Mucosa of rectum (tissue), 2 donors: Measurements from ENCODE around the gene C1orf167.

ENCODE experiments used
- H3K27ac ChIP-seq, 2 donors: one replicate each; pipeline ENCODE4 v1.7.0; 2013; ENCODE audit warnings: inconsistent platforms in 2 of 2, low read depth in 2 of 2, low read length in 2 of 2
- H3K27me3 ChIP-seq, 2 donors: one replicate each; pipeline ENCODE4 v1.7.0; 2013; ENCODE audit warnings: low read length in 2 of 2; ENCODE audit not compliant: control insufficient read depth in 2 of 2, insufficient read depth in 2 of 2
- H3K36me3 ChIP-seq, 2 donors: one replicate each; pipeline ENCODE4 v1.7.0; 2013; ENCODE audit warnings: low read length in 2 of 2; ENCODE audit not compliant: control insufficient read depth in 2 of 2, insufficient read depth in 2 of 2
- H3K4me1 ChIP-seq, 2 donors: one replicate each; pipeline ENCODE4 v1.7.0; 2013; ENCODE audit warnings: low read length in 2 of 2, mild to moderate bottlenecking in 1 of 2; ENCODE audit not compliant: control insufficient read depth in 2 of 2, insufficient read depth in 2 of 2
- H3K4me3 ChIP-seq, 2 donors: one replicate each; pipeline ENCODE4 v1.7.0; 2013; ENCODE audit warnings: low read length in 2 of 2
- H3K9ac ChIP-seq, 2 donors: one replicate each; pipeline ENCODE4 v1.7.0; 2013; ENCODE audit warnings: low read length in 2 of 2, low read depth in 1 of 2, mild to moderate bottlenecking in 1 of 2
- H3K9me3 ChIP-seq, 2 donors: one replicate each; pipeline ENCODE4 v1.7.0; 2013; ENCODE audit warnings: low read length in 2 of 2; ENCODE audit not compliant: control insufficient read depth in 2 of 2
- donor health status: healthy.
- donor health status: Normal muscosa, but diverticular disease.

The C1orf167 gene

GRCh38 chr1:11764519-11764918 lies 2.5 kb downstream of the C1orf167 start:
- H3K4me1 ChIP-seq: no peaks in the 10 kb centered on the region
- no peak overlapping the region for H3K4me3 ChIP-seq
- no peak overlapping the region for H3K27ac ChIP-seq
- no peak overlapping the region for H3K9ac ChIP-seq
- H3K36me3 ChIP-seq: no peaks in the 10 kb centered on the region
- H3K9me3 ChIP-seq: no peaks in the 10 kb centered on the region
- peaks cover 0 to 3% of the 10 kb centered on the region in 2 donors for H3K27me3 ChIP-seq

- H3K36me3 ChIP-seq: no peaks in the 10 kb centered on the region
- no peaks in the 10 kb centered on the region for H3K4me1 ChIP-seq
- peaks cover 0 to 3% of the 10 kb centered on the region in 2 donors for H3K27me3 ChIP-seq
- H3K4me3 ChIP-seq: no peak overlapping the region
- no peak overlapping the region for H3K27ac ChIP-seq
- H3K9me3 ChIP-seq: no peaks in the 10 kb centered on the region
- no peak overlapping the region for H3K9ac ChIP-seq
These were observed 3.9 kb downstream of the C1orf167 start for GRCh38 chr1:11765661-11766428.

DNA sequence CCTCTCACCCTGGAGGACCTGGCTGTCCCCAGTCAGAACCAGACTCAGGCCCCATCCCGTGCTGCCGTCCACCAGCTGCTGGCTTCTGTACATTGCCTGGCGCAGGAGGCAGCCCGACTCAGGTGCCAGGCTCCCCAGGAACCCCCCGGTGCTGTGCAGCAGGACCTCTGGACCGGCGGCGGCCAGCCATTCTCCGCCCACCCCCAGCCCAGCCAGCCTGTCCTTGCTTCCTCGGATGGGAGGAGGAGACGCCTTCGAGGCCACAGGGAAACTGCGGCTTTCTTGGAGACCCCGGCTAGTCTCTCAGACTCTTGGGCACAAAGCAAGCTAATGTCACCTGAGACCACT lies 4.4 kb downstream of the C1orf167 start:
- Histone ChIP-seq H3K27me3 (peaks cover 0 to 3% of the 10 kb centered on the region in 2 donors), H3K4me1 (no peaks in the 10 kb centered on the region), H3K9me3 (no peaks in the 10 kb centered on the region), H3K27ac (no peak overlapping the region), H3K4me3 (no peak overlapping the region), H3K9ac (no peak overlapping the region), H3K36me3 (no peaks in the 10 kb centered on the region)

DNA sequence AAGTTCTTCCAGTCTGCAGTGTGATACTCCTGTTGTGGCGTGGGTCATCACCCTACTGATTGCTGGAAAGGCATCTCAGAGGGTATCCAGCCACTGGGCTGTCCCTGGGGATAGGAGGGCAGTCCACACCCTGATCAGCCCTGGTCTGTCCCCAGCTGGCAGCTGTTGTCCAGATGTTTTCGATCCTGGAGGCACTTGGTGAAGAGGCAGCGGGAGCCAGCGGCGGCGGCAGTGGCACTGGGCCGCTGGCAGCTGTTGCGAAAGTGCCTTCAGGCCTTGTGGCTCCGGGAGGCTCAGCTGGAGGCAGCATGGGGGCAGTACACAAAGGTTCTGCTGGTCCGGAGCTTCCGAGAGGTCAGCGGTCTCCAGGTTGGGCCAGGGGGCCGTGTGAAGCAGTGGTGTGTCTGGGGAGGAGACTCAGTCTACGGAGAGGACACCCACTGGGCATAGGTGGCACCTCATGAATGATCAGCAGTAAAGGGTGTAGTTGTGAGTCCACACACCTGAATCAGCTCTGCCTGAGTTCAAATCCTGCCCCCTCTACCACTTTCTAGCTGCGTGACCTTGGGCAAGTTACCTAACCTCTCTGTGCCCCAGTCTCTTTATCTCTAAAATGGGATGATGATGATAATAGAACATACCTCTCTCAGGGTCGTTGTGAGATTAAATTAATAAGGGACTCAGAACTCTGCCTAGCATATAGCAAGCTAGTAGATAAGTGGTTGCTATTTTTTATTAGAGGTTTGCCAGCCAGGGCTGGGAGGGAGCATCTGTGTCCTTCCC lies 6.1 kb downstream of the C1orf167 start:
- no peaks in the 10 kb centered on the region for H3K9me3 ChIP-seq
- no peak overlapping the region for H3K27ac ChIP-seq
- no peak overlapping the region for H3K4me3 ChIP-seq
- no peaks in the 10 kb centered on the region for H3K4me1 ChIP-seq
- H3K9ac ChIP-seq: no peak overlapping the region
- no peaks in the 10 kb centered on the region for H3K36me3 ChIP-seq
- H3K27me3 ChIP-seq: no peaks in the 10 kb centered on the region

GRCh38 chr1:11768821-11769220 lies 6.8 kb downstream of the C1orf167 start:
- Histone ChIP-seq H3K27ac (no peak overlapping the region), H3K9me3 (no peaks in the 10 kb centered on the region), H3K27me3 (no peaks in the 10 kb centered on the region)

GRCh38 chr1:11769274-11769673 lies 7.3 kb downstream of the C1orf167 start:
- Histone ChIP-seq H3K27ac (no peak overlapping the region), H3K36me3 (no peaks in the 10 kb centered on the region), H3K4me1 (no peaks in the 10 kb centered on the region), H3K4me3 (no peak overlapping the region), H3K9ac (no peak overlapping the region), H3K9me3 (no peaks in the 10 kb centered on the region), H3K27me3 (no peaks in the 10 kb centered on the region)

More at GRCh38 chr1:11768821-11769220, 6.8 kb downstream of the C1orf167 start:
- Histone ChIP-seq H3K36me3 (no peaks in the 10 kb centered on the region), H3K4me3 (no peak overlapping the region), H3K4me1 (no peaks in the 10 kb centered on the region), H3K9ac (no peak overlapping the region)

- H3K36me3 ChIP-seq: no peaks in the 10 kb centered on the region
These were observed 8.0 kb downstream of the C1orf167 start for GRCh38 chr1:11770011-11770410.

DNA sequence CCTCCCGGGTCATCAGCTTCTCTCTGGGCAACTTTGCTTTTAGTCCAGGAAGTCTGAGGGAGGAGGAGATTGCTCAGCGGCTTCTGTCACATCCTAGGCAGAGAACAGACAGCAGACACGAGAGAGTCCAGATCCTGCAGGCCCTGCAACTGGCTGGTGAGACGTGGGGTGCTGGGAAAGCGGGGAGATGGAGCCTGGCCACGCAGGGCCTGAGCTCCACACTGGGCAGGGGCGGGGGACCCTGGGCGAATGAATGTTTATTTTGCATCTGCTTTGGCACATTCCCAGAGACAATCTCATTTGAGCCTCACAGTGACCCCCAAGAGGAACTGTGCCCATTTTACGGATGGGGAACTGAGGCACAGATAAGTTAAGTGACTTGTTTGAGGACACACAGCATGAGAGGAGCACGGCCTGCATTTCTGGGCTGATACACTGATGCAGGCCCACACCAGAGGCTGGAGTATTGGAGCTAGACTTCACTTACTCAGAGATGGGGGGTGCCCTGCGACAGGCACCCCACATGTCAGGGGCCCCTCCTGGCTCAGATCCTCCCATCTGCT lies 9.6 kb downstream of the C1orf167 start:
- no peak overlapping the region for H3K4me3 ChIP-seq
- H3K36me3 ChIP-seq: no peaks in the 10 kb centered on the region
- H3K4me1 ChIP-seq: no peaks in the 10 kb centered on the region
- H3K9ac ChIP-seq: no peak overlapping the region
- no peaks in the 10 kb centered on the region for H3K9me3 ChIP-seq
- H3K27me3 ChIP-seq: no peaks in the 10 kb centered on the region
- H3K27ac ChIP-seq: no peak overlapping the region

More at GRCh38 chr1:11770011-11770410, 8.0 kb downstream of the C1orf167 start:
- Histone ChIP-seq H3K27me3 (no peaks in the 10 kb centered on the region), H3K9me3 (no peaks in the 10 kb centered on the region), H3K4me3 (no peak overlapping the region), H3K4me1 (no peaks in the 10 kb centered on the region), H3K27ac (no peak overlapping the region), H3K9ac (no peak overlapping the region)

- no peaks in the 10 kb centered on the region for H3K9me3 ChIP-seq
- H3K4me1 ChIP-seq: no peaks in the 10 kb centered on the region
- no peak overlapping the region for H3K4me3 ChIP-seq
- no peaks in the 10 kb centered on the region for H3K27me3 ChIP-seq
- H3K27ac ChIP-seq: no peak overlapping the region
- no peaks in the 10 kb centered on the region for H3K36me3 ChIP-seq
- H3K9ac ChIP-seq: no peak overlapping the region
These were observed 10.5 kb downstream of the C1orf167 start for GRCh38 chr1:11772458-11772857.

GRCh38 chr1:11774753-11775152 lies 12.8 kb downstream of the C1orf167 start:
- Histone ChIP-seq H3K27ac (no peak overlapping the region), H3K27me3 (no peaks in the 10 kb centered on the region), H3K9ac (no peak overlapping the region), H3K9me3 (no peaks in the 10 kb centered on the region), H3K4me1 (no peaks in the 10 kb centered on the region), H3K4me3 (no peak overlapping the region), H3K36me3 (no peaks in the 10 kb centered on the region)
